Mucosa of descending colon (tissue), 3 donors: ENCODE measurements around the gene MTHFSD. TPM values are rescaled to one million over a fixed set of nuclear protein-coding genes. Genes with fewer than 3 reads are reported as not detected.

ENCODE experiments used
- ATAC-seq: fragments of 200-7000 bp; cut with Tn5 transposase; one replicate; pipeline ENCODE4 v1.9.1; 2020; ENCODE audit warnings: mild to moderate bottlenecking, moderate library complexity
- DNase-seq, 3 donors: peaks; one replicate each; pipeline ENCODE4 v3.0.0-alpha.2; 2020
- H3K36me3 ChIP-seq: fragments of 200-600 bp; one replicate; pipeline ENCODE4 v1.8.0; 2021; ENCODE audit warnings: low read depth, mild to moderate bottlenecking
- H3K4me1 ChIP-seq: fragments of 200-600 bp; one replicate; pipeline ENCODE4 v1.8.0; 2021; ENCODE audit warnings: low read depth, mild to moderate bottlenecking
- H3K4me3 ChIP-seq: fragments of 200-600 bp; one replicate; pipeline ENCODE4 v1.8.0; 2021; ENCODE audit warnings: mild to moderate bottlenecking
- H3K9me3 ChIP-seq: fragments of 200-600 bp; one replicate; pipeline ENCODE4 v1.8.0; 2021; ENCODE audit warnings: mild to moderate bottlenecking
- CTCF ChIP-seq: fragments of 200-600 bp; IDR thresholded peaks from one replicate; pipeline ENCODE4 v1.8.0; 2022; ENCODE audit warnings: antibody characterized with exemption, mild to moderate bottlenecking
- intact Hi-C, 2 donors: fragments of 100-400 bp; cut with DNase I in 1 of 2; cut with micrococcal nuclease in 1 of 2; formaldehyde crosslinking; loops; one replicate each; pipeline versions ENCODE4 v1.11.0 to v1.11.1; 2022; cut with DNase I, micrococcal nuclease
- total RNA-seq, 3 donors: library from RNA; stranded (reverse); fragmentation: NEBNext Ultra II Directional in 2 of 3; extraction: Animal tissue kit (Norgen Biotek cat#: 25700) in 2 of 3; gene quantifications; one replicate each; pipeline versions ENCODE4 v1.2.1 to v1.2.4, GENCODE V29; 2021 to 2023
- donor health status: DM: no; HTN: no; CAD: no; lungs with moderate emphysema.
- donor health status: DM: no; HTN: no; CAD: no.
- donor health status: DM: no; HTN: yes; CAD: no.

Gene MTHFSD
- total RNA-seq, 3 donors from 2014 or later = 22.6 to 30.4 (median 25.5) TPM

GRCh38 chr16:86533767-86534351 lies 21.2 kb downstream of the MTHFSD start:
- no peaks in the 10 kb centered on the region for H3K9me3 ChIP-seq
- ATAC-seq (no peak), DNase-seq (no peak)
- H3K4me3 ChIP-seq = no peak overlapping the region
- no peaks in the 10 kb centered on the region for H3K4me1 ChIP-seq
- H3K36me3 ChIP-seq = no peaks in the 10 kb centered on the region
- TF ChIP-seq CTCF = no peak
- intact Hi-C loops = no loop called here

- no peak overlapping the region for H3K4me3 ChIP-seq
- ATAC-seq = no peak
- no peaks in the 10 kb centered on the region for H3K36me3 ChIP-seq
These were observed 22.0 kb downstream of the MTHFSD start for GRCh38 chr16:86533076-86533475.

GRCh38 chr16:86532526-86532815 lies 22.6 kb downstream of the MTHFSD start:
- Histone ChIP-seq H3K4me1 (no peaks in the 10 kb centered on the region), H3K4me3 (no peak overlapping the region), H3K9me3 (no peaks in the 10 kb centered on the region), H3K36me3 (no peaks in the 10 kb centered on the region)
- TF ChIP-seq CTCF = no peak
- DNase-seq (no peak), ATAC-seq (no peak)
- intact Hi-C loops = no loop called here

More at GRCh38 chr16:86533076-86533475, 22.0 kb downstream of the MTHFSD start:
- H3K9me3 ChIP-seq = no peaks in the 10 kb centered on the region
- DNase-seq = no peak
- intact Hi-C loops = no loop called here
- TF ChIP-seq CTCF = no peak
- H3K4me1 ChIP-seq = no peaks in the 10 kb centered on the region

GRCh38 chr16:86531641-86532525 lies 23.2 kb downstream of the MTHFSD start:
- no peaks in the 10 kb centered on the region for H3K4me1 ChIP-seq
- no peaks in the 10 kb centered on the region for H3K9me3 ChIP-seq
- DNase-seq (no peak), ATAC-seq (no peak)
- H3K36me3 ChIP-seq = no peaks in the 10 kb centered on the region
- intact Hi-C loops = no loop called here
- H3K4me3 ChIP-seq = no peak overlapping the region
- no peak for TF ChIP-seq CTCF

- Histone ChIP-seq H3K4me3 (no peak overlapping the region), H3K9me3 (no peaks in the 10 kb centered on the region), H3K36me3 (no peaks in the 10 kb centered on the region), H3K4me1 (no peaks in the 10 kb centered on the region)
- no peak for TF ChIP-seq CTCF
- intact Hi-C loops = no loop called here
- ATAC-seq (peak; percentile 56), DNase-seq (peak; percentile 41 to 75 (median 58))
These were observed 23.9 kb downstream of the MTHFSD start for GRCh38 chr16:86531191-86531545.
